HL-60 (cell line): ENCODE results near the gene U2AF1L4.
"Not testable (repeated sequence)": the region's sequence is repeated elsewhere in the genome, so short reads cannot be mapped to it uniquely, and the experiment has no call there.

ENCODE experiments used
- DNase-seq, 2 experiments: peaks; one replicate each; pipeline ENCODE4 v3.0.0-alpha.2; 2010 to 2020; ENCODE audit warnings: low read depth in 1 of 2, low spot score in 1 of 2
- H3K27ac ChIP-seq: fragments of 250-450 bp; sonication (Bioruptor Pico); replicated peaks from 2 replicates; pipeline ENCODE4 v1.5.1; 2020; ENCODE audit warnings: mild to moderate bottlenecking, moderate library complexity
- H3K27me3 ChIP-seq: fragments of 250-450 bp; sonication (Bioruptor Pico); 2 replicates; pipeline ENCODE4 v1.5.1; 2021; ENCODE audit warnings: mild to moderate bottlenecking, moderate library complexity; ENCODE audit not compliant: insufficient read depth, poor library complexity, severe bottlenecking
- H3K4me3 ChIP-seq: replicated peaks from 2 replicates; pipeline ENCODE4 v1.5.1; 2011; ENCODE audit warnings: mild to moderate bottlenecking, control low read depth, low read length; ENCODE audit not compliant: insufficient read depth
- CTCF ChIP-seq: IDR thresholded peaks from one replicate; pipeline ENCODE4 v1.5.1; 2011; ENCODE audit warnings: low read length, control low read depth, inconsistent platforms; ENCODE audit not compliant: insufficient read depth
- GABPA ChIP-seq: IDR thresholded peaks from 2 replicates; pipeline ENCODE4 v1.6.1; 2012; ENCODE audit warnings: low read depth
- POLR2AphosphoS5 ChIP-seq: IDR thresholded peaks from 2 replicates; pipeline ENCODE4 v1.6.1; 2012; ENCODE audit warnings: low read depth
- REST ChIP-seq: IDR thresholded peaks from 2 replicates; pipeline ENCODE4 v1.6.1; 2012; ENCODE audit warnings: low read depth; ENCODE audit not compliant: insufficient replicate concordance
- SPI1 ChIP-seq: IDR thresholded peaks from 2 replicates; pipeline ENCODE4 v1.6.1; 2012; ENCODE audit warnings: low read depth, mild to moderate bottlenecking, borderline replicate concordance

Gene U2AF1L4

GRCh38 chr19:35725216-35725861, 19.9 kb downstream of the U2AF1L4 start:
- no peak overlapping the region for H3K4me3 ChIP-seq
- H3K27ac ChIP-seq: no peak overlapping the region
- no peaks in the 10 kb centered on the region for H3K27me3 ChIP-seq
- TF ChIP-seq GABPA (no peak), REST (no peak), POLR2AphosphoS5 (no peak), SPI1 (no peak), CTCF (no peak)
- DNase-seq: no peak

GRCh38 chr19:35724560-35724959, 20.7 kb downstream of the U2AF1L4 start:
- DNase-seq: no peak
- TF ChIP-seq CTCF (no peak), SPI1 (no peak), REST (no peak), GABPA (no peak)
- Histone ChIP-seq H3K27me3 (no peaks in the 10 kb centered on the region), H3K27ac (no peak overlapping the region), H3K4me3 (no peak overlapping the region)

- not testable (repeated sequence) for H3K27ac ChIP-seq, DNase-seq, H3K27me3 ChIP-seq, H3K4me3 ChIP-seq
Measured at GRCh38 chr19:35724132-35724531, 21.1 kb downstream of the U2AF1L4 start.

GRCh38 chr19:35723671-35724070, 21.5 kb downstream of the U2AF1L4 start:
- TF ChIP-seq REST: no peak
- no peak for TF ChIP-seq GABPA
- TF ChIP-seq CTCF: no peak
- TF ChIP-seq POLR2AphosphoS5: no peak
- TF ChIP-seq SPI1: no peak
- Histone ChIP-seq H3K27me3 (no peaks in the 10 kb centered on the region), H3K27ac (no peak overlapping the region), H3K4me3 (no peak overlapping the region)
- no peak for DNase-seq
